Measurements from ENCODE around the gene CDYL2. TPM values are rescaled to one million over a fixed set of nuclear protein-coding genes. Genes with fewer than 3 reads are reported as not detected.
A peak's percentile ranks its signal among the peaks of the same experiment; 100 is the strongest.
"Not testable (repeated sequence)": the region's sequence is repeated elsewhere in the genome, so short reads cannot be mapped to it uniquely, and the experiment has no call there.

Gene CDYL2
- total RNA-seq, 1 donor from 2014 or later = 97.1 TPM

DNA sequence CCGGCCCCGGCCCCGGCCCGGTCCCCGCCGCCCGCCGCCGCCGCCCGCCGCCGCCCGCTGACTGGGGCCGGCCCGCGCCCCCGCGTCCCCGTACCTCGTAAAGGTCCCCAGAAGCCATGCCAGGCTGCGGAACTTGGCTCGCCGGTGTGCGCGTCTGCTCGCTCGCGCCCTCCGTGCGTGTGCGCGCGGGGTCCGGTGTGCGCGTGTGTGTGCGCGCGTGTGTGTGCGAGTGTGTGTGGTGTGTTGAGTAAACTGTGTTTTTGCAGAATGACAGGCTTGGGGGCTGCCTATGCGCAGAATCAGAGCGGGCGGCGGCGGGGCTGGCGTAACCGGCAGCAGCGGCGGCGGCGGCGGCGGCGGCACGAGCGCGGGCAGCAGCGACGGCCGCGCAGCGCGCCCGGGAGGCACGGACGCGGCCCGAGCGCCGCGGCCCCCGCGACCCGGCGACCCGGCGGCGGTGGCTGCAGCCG lies 307 bp downstream of the CDYL2 start:
- intact Hi-C loops (cut with micrococcal nuclease) = loop anchor here (5.0 to 10.0 kb wide), 4 partner anchors 62 to 1199 kb away; partner anchors contain the start of gene MAF
- no peaks in the 10 kb centered on the region for H3K27me3 Mint-ChIP-seq (ENCODE audit: insufficient read depth)
- H3K4me3 Mint-ChIP-seq = peak overlapping the region; percentile 95
- H3K9me3 Mint-ChIP-seq = peaks cover 18% of the 10 kb centered on the region
- H3K4me1 Mint-ChIP-seq (ENCODE audit: low read depth) = peaks cover 57% of the 10 kb centered on the region
- H3K27ac Mint-ChIP-seq = peak overlapping the region; percentile 98
- peaks cover 20% of the 10 kb centered on the region for H3K36me3 Mint-ChIP-seq (ENCODE audit: low read depth)
- peak; percentile 56 for DNase-seq (ENCODE audit: low spot score)

DNA sequence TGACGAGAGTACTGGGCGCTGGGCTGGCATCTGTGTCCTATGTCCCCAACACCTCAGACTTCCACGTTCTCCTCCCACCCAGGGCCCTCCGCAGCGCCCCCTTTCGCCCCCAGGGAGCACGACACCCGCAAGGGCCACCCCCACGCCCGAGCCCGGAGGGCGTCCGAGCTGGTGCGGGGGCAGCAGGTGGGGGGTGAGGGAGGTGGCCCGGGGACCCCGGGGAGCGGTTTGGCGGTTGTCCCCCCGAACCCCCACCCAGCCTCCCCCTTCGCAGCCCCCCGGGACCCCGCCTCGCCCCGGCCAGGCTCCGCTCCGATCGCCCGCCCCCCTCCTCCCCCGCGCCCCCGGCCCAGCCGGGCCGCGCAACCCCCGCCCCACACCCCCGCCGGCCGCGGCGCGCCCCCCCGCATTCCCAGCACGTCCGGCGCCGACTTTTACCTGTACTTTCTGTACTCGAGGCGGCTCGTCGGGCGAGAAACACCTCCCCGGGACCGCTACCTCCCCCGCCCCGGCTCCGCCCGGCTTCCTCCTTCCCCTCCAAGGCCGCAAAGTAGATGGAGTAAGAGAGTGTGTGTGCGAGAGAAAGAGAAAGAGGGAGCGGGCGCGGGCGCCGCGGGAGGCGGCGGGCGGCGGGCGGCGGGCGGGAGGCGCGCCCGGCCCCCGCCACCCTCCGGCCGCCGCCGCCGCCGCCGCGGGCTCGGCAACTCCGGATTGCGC lies 901 bp downstream of the CDYL2 start:
- intact Hi-C loops (cut with micrococcal nuclease) = loop anchor here (5.0 to 10.0 kb wide), 4 partner anchors 61 to 1199 kb away; partner anchors contain the start of gene MAF

DNA sequence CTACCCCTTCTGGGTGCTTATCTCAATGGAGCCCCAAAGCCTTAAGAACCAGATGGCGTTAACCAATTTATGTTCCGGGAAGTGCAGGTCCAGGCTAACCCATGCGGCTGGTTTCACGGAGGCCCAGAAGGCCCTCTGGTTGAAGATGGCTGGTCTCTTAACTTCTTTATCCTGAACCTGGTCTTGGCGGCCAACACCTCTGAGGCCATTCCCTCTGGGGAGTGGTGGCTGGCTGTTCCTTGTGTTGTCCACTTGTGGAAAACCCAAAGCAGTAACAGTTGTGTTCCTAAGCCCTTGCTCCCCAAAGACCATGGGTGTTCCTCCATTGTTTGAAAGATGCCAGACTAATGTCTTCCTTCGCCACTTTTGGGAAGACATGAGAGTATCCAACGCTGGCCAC lies 1.5 kb downstream of the CDYL2 start:
- intact Hi-C loops (cut with micrococcal nuclease) = loop anchor here (1.0 to 10.0 kb wide), 6 partner anchors 44 to 1198 kb away; partner anchors contain the start of genes DYNLRB2 and MAF
- H3K4me3 Mint-ChIP-seq = peak overlapping the region; percentile 82

More for the DNA sequence above, 901 bp downstream of the CDYL2 start:
- Mint-ChIP-seq H3K4me3 (peak overlapping the region; percentile 89), H3K27ac (peak overlapping the region; percentile 97), H3K9me3 (peaks cover 18% of the 10 kb centered on the region), H3K27me3 (ENCODE audit: insufficient read depth) (no peaks in the 10 kb centered on the region), H3K36me3 (ENCODE audit: low read depth) (peaks cover 20% of the 10 kb centered on the region), H3K4me1 (ENCODE audit: low read depth) (peaks cover 57% of the 10 kb centered on the region)
- DNase-seq (ENCODE audit: low spot score) = peak; percentile 56

DNA sequence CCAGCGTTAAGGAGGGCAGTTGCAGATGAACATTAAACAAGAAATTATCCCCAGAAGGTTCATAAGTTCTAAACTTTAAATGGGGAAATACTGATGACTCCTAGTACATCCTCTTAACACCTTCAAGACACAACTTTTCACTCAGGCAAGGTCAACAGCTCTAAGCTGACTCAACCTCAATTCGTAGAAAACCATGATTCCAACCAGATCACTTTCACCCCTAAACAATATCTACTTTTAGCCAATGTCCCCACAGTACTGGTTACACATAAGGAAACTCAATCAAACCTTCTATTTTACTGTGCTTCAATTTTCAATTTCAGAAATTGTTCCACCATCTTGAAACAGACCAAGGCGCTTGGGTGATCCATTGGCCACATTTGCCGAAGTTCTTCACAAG lies 2.3 kb downstream of the CDYL2 start:
- intact Hi-C loops (cut with micrococcal nuclease) = loop anchor here (1.0 to 10.0 kb wide), 6 partner anchors 43 to 1197 kb away; partner anchors contain the start of genes DYNLRB2 and MAF
- peak overlapping the region; percentile 73 for H3K27ac Mint-ChIP-seq
- no peaks in the 10 kb centered on the region for H3K27me3 Mint-ChIP-seq (ENCODE audit: insufficient read depth)
- peaks cover 23% of the 10 kb centered on the region for H3K36me3 Mint-ChIP-seq (ENCODE audit: low read depth)
- DNase-seq (ENCODE audit: low spot score) = no peak
- peaks cover 11% of the 10 kb centered on the region for H3K9me3 Mint-ChIP-seq
- peak overlapping the region; percentile 82 for H3K4me3 Mint-ChIP-seq
- H3K4me1 Mint-ChIP-seq (ENCODE audit: low read depth) = peaks cover 57% of the 10 kb centered on the region

More for the DNA sequence above, 1.5 kb downstream of the CDYL2 start:
- DNase-seq (ENCODE audit: low spot score) = no peak
- peak overlapping the region; percentile 73 for H3K27ac Mint-ChIP-seq
- H3K9me3 Mint-ChIP-seq = peaks cover 18% of the 10 kb centered on the region
- peaks cover 20% of the 10 kb centered on the region for H3K36me3 Mint-ChIP-seq (ENCODE audit: low read depth)
- no peaks in the 10 kb centered on the region for H3K27me3 Mint-ChIP-seq (ENCODE audit: insufficient read depth)
- H3K4me1 Mint-ChIP-seq (ENCODE audit: low read depth) = peaks cover 57% of the 10 kb centered on the region

DNA sequence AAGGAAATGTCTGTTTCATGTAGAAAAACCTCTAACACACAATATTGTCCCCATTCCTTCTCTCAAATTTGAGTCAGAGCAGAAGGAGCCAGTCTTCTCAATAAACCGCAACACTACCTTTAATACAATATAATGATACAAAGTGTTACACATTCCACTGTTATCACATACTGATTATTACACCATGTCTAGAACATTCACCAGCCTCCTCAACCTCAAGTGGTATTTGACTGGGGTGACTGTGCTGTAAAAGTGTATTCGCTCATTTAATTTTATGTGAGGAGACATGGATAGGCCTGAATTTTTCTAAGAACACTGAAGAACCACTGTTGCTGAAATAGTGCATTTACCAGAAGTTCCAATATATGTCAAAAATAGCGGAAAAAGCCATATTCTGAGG lies 10.3 kb downstream of the CDYL2 start:
- no peak for DNase-seq (ENCODE audit: low spot score)
- intact Hi-C loops (cut with micrococcal nuclease) = no loop called here
- Mint-ChIP-seq H3K36me3 (ENCODE audit: low read depth) (peaks cover 30% of the 10 kb centered on the region), H3K27ac (no peak overlapping the region), H3K27me3 (ENCODE audit: insufficient read depth) (no peaks in the 10 kb centered on the region), H3K9me3 (peaks cover 3% of the 10 kb centered on the region), H3K4me3 (no peak overlapping the region), H3K4me1 (ENCODE audit: low read depth) (peaks cover 31% of the 10 kb centered on the region)

DNA sequence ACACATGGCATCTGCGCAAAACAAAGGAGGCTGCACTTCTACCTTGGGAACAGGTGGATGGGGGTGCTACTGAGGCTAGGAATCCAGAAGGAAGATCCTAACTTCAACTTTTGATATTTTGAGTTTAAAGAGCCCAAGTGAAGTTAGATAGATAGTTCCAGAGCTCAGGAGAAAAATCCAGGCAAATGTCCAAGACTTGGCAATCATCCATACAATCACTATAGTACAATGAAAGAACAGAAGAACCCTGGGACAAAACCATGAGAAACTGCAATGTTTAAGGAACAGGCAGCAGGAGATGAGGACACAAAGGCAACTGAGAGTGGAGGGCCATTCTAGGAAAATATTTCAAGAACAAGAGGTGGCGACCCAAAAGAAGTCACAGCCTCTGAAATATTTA lies 12.4 kb downstream of the CDYL2 start:
- Mint-ChIP-seq H3K4me3 (no peak overlapping the region), H3K4me1 (ENCODE audit: low read depth) (peaks cover 41% of the 10 kb centered on the region), H3K36me3 (ENCODE audit: low read depth) (peaks cover 28% of the 10 kb centered on the region), H3K9me3 (peaks cover 17% of the 10 kb centered on the region), H3K27ac (no peak overlapping the region), H3K27me3 (ENCODE audit: insufficient read depth) (no peaks in the 10 kb centered on the region)
- no peak for DNase-seq (ENCODE audit: low spot score)
- intact Hi-C loops (cut with micrococcal nuclease) = no loop called here

DNA sequence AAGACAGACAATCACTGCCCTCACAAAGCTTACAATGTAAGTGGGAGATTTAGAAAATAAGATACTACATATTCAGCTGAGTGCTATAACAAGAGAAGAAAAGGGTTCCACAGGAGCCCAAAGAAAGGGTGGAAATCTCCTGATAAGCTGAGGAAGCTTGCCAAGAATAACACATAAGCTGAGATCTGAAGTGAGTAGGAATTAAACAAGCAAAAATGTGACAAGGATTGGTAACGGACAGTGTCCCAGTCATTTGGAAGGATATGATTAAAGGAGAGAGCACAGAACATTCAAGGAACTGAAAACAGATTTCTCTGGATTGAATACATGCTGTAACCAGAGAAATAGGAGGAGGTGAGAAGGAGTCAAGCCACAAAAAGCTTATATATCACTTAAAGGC lies 13.0 kb downstream of the CDYL2 start:
- peaks cover 27% of the 10 kb centered on the region for H3K36me3 Mint-ChIP-seq (ENCODE audit: low read depth)
- H3K4me1 Mint-ChIP-seq (ENCODE audit: low read depth) = peaks cover 37% of the 10 kb centered on the region
- H3K27me3 Mint-ChIP-seq (ENCODE audit: insufficient read depth) = no peaks in the 10 kb centered on the region
- no peak for DNase-seq (ENCODE audit: low spot score)
- no peak overlapping the region for H3K27ac Mint-ChIP-seq
- peaks cover 23% of the 10 kb centered on the region for H3K9me3 Mint-ChIP-seq
- intact Hi-C loops (cut with micrococcal nuclease) = no loop called here
- no peak overlapping the region for H3K4me3 Mint-ChIP-seq

DNA sequence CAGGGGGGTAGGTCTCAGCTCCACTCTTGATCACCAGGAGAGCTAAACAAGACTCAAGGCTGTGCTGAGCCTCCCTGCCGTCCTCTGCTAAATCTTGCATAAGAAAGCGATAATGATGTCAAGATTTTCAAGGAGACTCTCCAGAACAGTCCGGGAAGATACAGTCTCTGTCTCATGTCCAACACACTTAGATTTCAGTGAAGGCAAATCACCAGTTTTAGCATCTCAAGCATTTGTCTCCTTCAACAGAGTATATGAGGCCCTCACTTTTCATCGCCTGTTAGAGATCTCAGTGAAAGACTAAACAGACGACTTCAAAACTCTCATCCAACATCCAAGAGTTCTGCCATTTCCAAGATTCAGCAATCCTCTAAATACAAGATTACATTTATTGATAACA lies 13.6 kb downstream of the CDYL2 start:
- peaks cover 30% of the 10 kb centered on the region for H3K9me3 Mint-ChIP-seq
- H3K4me3 Mint-ChIP-seq = no peak overlapping the region
- no peak for DNase-seq (ENCODE audit: low spot score)
- H3K4me1 Mint-ChIP-seq (ENCODE audit: low read depth) = peaks cover 32% of the 10 kb centered on the region
- no peaks in the 10 kb centered on the region for H3K27me3 Mint-ChIP-seq (ENCODE audit: insufficient read depth)
- H3K27ac Mint-ChIP-seq = no peak overlapping the region
- intact Hi-C loops (cut with micrococcal nuclease) = no loop called here
- peaks cover 31% of the 10 kb centered on the region for H3K36me3 Mint-ChIP-seq (ENCODE audit: low read depth)

DNA sequence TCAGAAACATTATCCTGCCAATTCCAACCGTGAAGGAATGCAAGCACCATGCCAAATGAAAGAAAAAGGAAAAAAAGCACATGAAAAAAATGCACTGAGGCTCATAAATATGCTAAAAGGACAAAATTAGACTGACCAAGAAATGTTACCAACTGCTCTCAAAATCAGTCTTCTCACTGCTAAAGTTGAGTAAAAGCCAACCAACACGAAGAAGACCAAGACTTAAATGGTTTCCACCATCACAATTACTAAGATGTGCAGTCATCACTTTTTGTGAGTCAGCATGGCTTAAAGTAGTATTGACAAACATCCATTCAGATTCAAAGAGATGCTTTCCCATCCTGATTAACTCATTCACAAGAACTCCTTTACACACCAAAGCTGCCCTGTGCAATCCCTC lies 16.4 kb downstream of the CDYL2 start:
- Mint-ChIP-seq H3K4me3 (no peak overlapping the region), H3K4me1 (ENCODE audit: low read depth) (peaks cover 36% of the 10 kb centered on the region), H3K36me3 (ENCODE audit: low read depth) (peaks cover 35% of the 10 kb centered on the region), H3K27ac (no peak overlapping the region), H3K27me3 (ENCODE audit: insufficient read depth) (no peaks in the 10 kb centered on the region), H3K9me3 (peaks cover 54% of the 10 kb centered on the region)
- DNase-seq (ENCODE audit: low spot score) = no peak
- intact Hi-C loops (cut with micrococcal nuclease) = no loop called here

DNA sequence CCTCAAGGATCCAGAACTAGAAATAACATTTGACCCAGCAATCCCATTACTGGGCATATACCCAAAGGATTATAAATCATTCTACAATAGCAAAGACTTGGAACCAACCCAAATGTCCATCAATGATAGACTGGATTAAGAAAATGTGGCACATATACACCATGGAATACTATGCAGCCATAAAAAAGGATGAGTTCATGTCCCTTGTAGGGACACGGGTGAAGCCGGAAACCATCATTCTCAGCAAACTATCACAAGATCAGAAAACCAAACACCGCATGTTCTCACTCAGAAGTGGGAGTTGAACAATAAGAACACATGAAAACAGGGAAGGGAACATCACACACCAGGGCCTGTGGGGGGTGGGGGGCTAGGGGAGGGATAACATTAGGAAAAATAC lies 17.8 kb downstream of the CDYL2 start:
- H3K27ac Mint-ChIP-seq; DNase-seq (ENCODE audit: low spot score); intact Hi-C loops (cut with micrococcal nuclease); H3K4me3 Mint-ChIP-seq; H3K27me3 Mint-ChIP-seq (ENCODE audit: insufficient read depth): not testable (repeated sequence)
- Mint-ChIP-seq H3K9me3 (peaks cover 61% of the 10 kb centered on the region), H3K36me3 (ENCODE audit: low read depth) (peaks cover 36% of the 10 kb centered on the region), H3K4me1 (ENCODE audit: low read depth) (peaks cover 32% of the 10 kb centered on the region)

DNA sequence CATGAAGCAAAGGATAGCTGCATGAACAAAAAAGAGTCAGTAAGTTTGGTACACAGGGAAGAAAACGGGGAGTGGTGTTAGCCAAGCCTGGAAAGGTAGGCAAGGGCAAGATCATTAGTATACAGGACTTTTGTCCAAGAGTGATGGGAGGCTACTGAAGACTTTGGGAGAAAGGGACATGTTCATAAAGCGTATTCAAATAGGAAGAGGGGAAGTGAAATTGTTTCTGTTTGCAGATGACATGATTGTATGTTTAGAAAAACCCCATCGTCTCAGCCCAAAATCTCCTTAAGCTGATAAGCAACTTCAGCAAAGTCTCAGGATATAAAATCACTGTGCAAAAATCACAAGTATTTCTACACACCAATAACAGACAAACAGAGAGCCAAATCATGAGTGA lies 19.4 kb downstream of the CDYL2 start:
- peaks cover 73% of the 10 kb centered on the region for H3K9me3 Mint-ChIP-seq
- DNase-seq (ENCODE audit: low spot score) = no peak
- intact Hi-C loops (cut with micrococcal nuclease) = no loop called here
- no peak overlapping the region for H3K27ac Mint-ChIP-seq
- H3K36me3 Mint-ChIP-seq (ENCODE audit: low read depth) = peaks cover 42% of the 10 kb centered on the region
- no peaks in the 10 kb centered on the region for H3K27me3 Mint-ChIP-seq (ENCODE audit: insufficient read depth)
- no peak overlapping the region for H3K4me3 Mint-ChIP-seq
- peaks cover 35% of the 10 kb centered on the region for H3K4me1 Mint-ChIP-seq (ENCODE audit: low read depth)

DNA sequence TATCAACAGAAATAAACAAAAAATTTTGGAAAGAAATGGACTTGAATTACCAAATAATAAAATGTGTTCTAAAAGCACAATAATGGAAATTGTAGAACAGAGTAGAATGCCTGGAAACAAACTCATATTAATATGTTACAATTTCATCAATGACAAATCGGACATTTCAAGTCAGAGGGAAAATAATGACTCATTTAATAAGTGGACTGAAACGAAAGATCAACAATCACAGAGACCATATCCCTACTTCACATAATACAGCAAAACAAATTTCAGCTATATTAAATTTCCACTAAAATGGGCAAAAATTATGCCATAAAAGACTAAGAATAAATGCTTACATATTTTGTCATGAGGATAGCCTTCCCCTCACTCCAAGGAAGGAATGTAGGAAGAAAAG lies 25.7 kb downstream of the CDYL2 start:
- peaks cover 6% of the 10 kb centered on the region for H3K4me1 Mint-ChIP-seq (ENCODE audit: low read depth)
- no peak overlapping the region for H3K27ac Mint-ChIP-seq
- no peak for DNase-seq (ENCODE audit: low spot score)
- no peaks in the 10 kb centered on the region for H3K27me3 Mint-ChIP-seq (ENCODE audit: insufficient read depth)
- intact Hi-C loops (cut with micrococcal nuclease) = no loop called here
- H3K9me3 Mint-ChIP-seq = peaks cover 29% of the 10 kb centered on the region
- H3K36me3 Mint-ChIP-seq (ENCODE audit: low read depth) = peaks cover 20% of the 10 kb centered on the region
- no peak overlapping the region for H3K4me3 Mint-ChIP-seq

DNA sequence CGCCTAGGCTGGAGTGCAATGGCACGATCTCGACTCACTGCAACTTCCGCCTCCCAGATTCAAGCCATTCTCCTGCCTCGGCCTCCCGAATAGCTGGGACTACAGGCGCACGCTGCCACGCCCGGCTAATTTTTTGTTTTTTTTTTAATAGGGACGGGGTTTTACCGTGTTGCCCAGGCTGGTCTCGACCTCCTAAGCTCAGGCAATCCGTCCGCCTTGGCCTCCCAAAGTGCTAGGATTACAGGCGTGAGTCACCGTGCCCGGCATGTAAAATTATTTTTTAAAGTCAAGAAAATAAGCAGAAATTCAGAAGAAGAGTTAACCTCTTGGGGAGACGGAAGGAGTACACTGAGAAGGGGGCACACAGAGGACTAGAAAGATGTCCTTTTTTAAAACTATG lies 27.5 kb downstream of the CDYL2 start:
- Mint-ChIP-seq H3K4me1 (ENCODE audit: low read depth) (peaks cover 6% of the 10 kb centered on the region), H3K36me3 (ENCODE audit: low read depth) (peaks cover 19% of the 10 kb centered on the region), H3K9me3 (peaks cover 23% of the 10 kb centered on the region), H3K27me3 (ENCODE audit: insufficient read depth) (no peaks in the 10 kb centered on the region), H3K4me3 (no peak overlapping the region), H3K27ac (no peak overlapping the region)
- intact Hi-C loops (cut with micrococcal nuclease) = no loop called here
- no peak for DNase-seq (ENCODE audit: low spot score)
